HepG2 (cell line): ENCODE results near the gene DENND4B. TPM values are rescaled to one million over a fixed set of nuclear protein-coding genes. Genes with fewer than 3 reads are reported as not detected.
A peak's percentile ranks its signal among the peaks of the same experiment; 100 is the strongest.

Experiments used
- ADNP ChIP-seq: sonication (generic); formaldehyde crosslinking; IDR thresholded peaks from 2 replicates; pipeline ENCODE4 v1.4.0; 2020; ENCODE audit warnings: missing genetic modification reagents
- ATF4 ChIP-seq, 2 experiments: fragments of 450-650 bp in 1 of 2; sonication (generic) in 1 of 2; formaldehyde crosslinking; IDR thresholded peaks; 2 replicates each; pipeline versions ENCODE4 v1.5.0 to v1.8.0; 2020 to 2022; ENCODE audit warnings: mild to moderate bottlenecking in 1 of 2, missing genetic modification reagents in 1 of 2
- GABPA ChIP-seq, 2 experiments: IDR thresholded peaks; 2 replicates each; pipeline ENCODE4 v1.6.1; 2011 to 2016; ENCODE audit warnings: low read depth in 2 of 2, low read length in 1 of 2, missing biosample characterization in 1 of 2, missing genetic modification characterization in 1 of 2
- KLF12 ChIP-seq: sonication (generic); formaldehyde crosslinking; IDR thresholded peaks from 2 replicates; pipeline ENCODE4 v1.4.0; 2020; ENCODE audit warnings: missing genetic modification reagents, borderline replicate concordance
- NFKBIZ ChIP-seq: IDR thresholded peaks from 2 replicates; pipeline ENCODE4 v1.6.1; 2018; ENCODE audit warnings: missing genetic modification reagents, missing compliant biosample characterization
- ZNF33A ChIP-seq: sonication (generic); formaldehyde crosslinking; IDR thresholded peaks from 2 replicates; pipeline ENCODE4 v1.5.1; 2020; ENCODE audit warnings: missing genetic modification reagents, mild to moderate bottlenecking, moderate library complexity, borderline replicate concordance
- ZNF343 ChIP-seq: sonication (generic); formaldehyde crosslinking; IDR thresholded peaks from 2 replicates; pipeline ENCODE4 v1.4.0; 2020; ENCODE audit warnings: mild to moderate bottlenecking, missing genetic modification reagents
- ZNF766 ChIP-seq: sonication (generic); formaldehyde crosslinking; IDR thresholded peaks from 2 replicates; pipeline ENCODE4 v1.5.0; 2020; ENCODE audit warnings: missing genetic modification reagents, borderline replicate concordance
- polyA plus RNA-seq, 8 experiments: library from polyadenylated mRNA; depleted of rRNA in 3 of 8; stranded (reverse) in 7 of 8; unstranded in 1 of 8; fragments of >200 nt; fragmentation: Illumina TruSeq in 4 of 8; extraction: Trizol in 4 of 8; gene quantifications; 2 replicates each; pipeline versions ENCODE4 v1.2.1 to v1.2.3, GENCODE V29; 2011 to 2016; ENCODE audit warnings: low read depth in 4 of 8, missing spikeins in 1 of 8, mixed read lengths in 1 of 8; ENCODE audit not compliant: insufficient read depth in 1 of 8
- total RNA-seq, 5 experiments: library from RNA; depleted of rRNA; stranded (reverse); fragments of >200 nt; fragmentation: Illumina TruSeq; extraction: Trizol; gene quantifications; 2 replicates each; pipeline ENCODE4 v1.2.3, GENCODE V29; 2016; ENCODE audit warnings: low read depth in 1 of 5
- TF ChIP-seq, protein P1 (sequence below): sonication (generic); formaldehyde crosslinking; IDR thresholded peaks from 2 replicates; pipeline ENCODE4 v1.4.0; 2020; ENCODE audit warnings: mild to moderate bottlenecking, low read depth, missing genetic modification reagents
- TF ChIP-seq, protein P2 (sequence below): IDR thresholded peaks from 2 replicates; pipeline ENCODE4 v1.6.1; 2016; ENCODE audit warnings: missing compliant biosample characterization, missing genetic modification reagents, borderline replicate concordance
- TF ChIP-seq, protein P3 (sequence below): sonication (generic); formaldehyde crosslinking; IDR thresholded peaks from 2 replicates; pipeline ENCODE4 v1.5.0; 2020; ENCODE audit warnings: mild to moderate bottlenecking, missing genetic modification reagents
- TF ChIP-seq, protein P4 (sequence below): sonication (generic); formaldehyde crosslinking; IDR thresholded peaks from 2 replicates; pipeline ENCODE4 v1.4.0; 2020; ENCODE audit warnings: mild to moderate bottlenecking, missing genetic modification reagents
- TF ChIP-seq, protein P5 (sequence below): sonication (generic); formaldehyde crosslinking; IDR thresholded peaks from 2 replicates; pipeline ENCODE4 v1.5.1; 2020; ENCODE audit warnings: missing genetic modification reagents, mild to moderate bottlenecking, borderline replicate concordance

DENND4B gene
- total and polyA plus RNA-seq, 2 of the 13 experiments (the other 11 are each of a cell fraction or from before 2014, with no cell fraction given) = 15.1 to 20.3 TPM

- TF ChIP-seq, protein P1, sequence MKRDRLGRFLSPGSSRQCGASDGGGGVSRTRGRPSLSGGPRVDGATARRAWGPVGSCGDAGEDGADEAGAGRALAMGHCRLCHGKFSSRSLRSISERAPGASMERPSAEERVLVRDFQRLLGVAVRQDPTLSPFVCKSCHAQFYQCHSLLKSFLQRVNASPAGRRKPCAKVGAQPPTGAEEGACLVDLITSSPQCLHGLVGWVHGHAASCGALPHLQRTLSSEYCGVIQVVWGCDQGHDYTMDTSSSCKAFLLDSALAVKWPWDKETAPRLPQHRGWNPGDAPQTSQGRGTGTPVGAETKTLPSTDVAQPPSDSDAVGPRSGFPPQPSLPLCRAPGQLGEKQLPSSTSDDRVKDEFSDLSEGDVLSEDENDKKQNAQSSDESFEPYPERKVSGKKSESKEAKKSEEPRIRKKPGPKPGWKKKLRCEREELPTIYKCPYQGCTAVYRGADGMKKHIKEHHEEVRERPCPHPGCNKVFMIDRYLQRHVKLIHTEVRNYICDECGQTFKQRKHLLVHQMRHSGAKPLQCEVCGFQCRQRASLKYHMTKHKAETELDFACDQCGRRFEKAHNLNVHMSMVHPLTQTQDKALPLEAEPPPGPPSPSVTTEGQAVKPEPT (CRISPR knock-in tag) = no peak
- TF ChIP-seq, protein P2, sequence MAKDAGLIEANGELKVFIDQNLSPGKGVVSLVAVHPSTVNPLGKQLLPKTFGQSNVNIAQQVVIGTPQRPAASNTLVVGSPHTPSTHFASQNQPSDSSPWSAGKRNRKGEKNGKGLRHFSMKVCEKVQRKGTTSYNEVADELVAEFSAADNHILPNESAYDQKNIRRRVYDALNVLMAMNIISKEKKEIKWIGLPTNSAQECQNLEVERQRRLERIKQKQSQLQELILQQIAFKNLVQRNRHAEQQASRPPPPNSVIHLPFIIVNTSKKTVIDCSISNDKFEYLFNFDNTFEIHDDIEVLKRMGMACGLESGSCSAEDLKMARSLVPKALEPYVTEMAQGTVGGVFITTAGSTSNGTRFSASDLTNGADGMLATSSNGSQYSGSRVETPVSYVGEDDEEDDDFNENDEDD (CRISPR knock-in tag) = peak; percentile 42; the same call in 1 of the 2 replicates
- TF ChIP-seq, protein P3, sequence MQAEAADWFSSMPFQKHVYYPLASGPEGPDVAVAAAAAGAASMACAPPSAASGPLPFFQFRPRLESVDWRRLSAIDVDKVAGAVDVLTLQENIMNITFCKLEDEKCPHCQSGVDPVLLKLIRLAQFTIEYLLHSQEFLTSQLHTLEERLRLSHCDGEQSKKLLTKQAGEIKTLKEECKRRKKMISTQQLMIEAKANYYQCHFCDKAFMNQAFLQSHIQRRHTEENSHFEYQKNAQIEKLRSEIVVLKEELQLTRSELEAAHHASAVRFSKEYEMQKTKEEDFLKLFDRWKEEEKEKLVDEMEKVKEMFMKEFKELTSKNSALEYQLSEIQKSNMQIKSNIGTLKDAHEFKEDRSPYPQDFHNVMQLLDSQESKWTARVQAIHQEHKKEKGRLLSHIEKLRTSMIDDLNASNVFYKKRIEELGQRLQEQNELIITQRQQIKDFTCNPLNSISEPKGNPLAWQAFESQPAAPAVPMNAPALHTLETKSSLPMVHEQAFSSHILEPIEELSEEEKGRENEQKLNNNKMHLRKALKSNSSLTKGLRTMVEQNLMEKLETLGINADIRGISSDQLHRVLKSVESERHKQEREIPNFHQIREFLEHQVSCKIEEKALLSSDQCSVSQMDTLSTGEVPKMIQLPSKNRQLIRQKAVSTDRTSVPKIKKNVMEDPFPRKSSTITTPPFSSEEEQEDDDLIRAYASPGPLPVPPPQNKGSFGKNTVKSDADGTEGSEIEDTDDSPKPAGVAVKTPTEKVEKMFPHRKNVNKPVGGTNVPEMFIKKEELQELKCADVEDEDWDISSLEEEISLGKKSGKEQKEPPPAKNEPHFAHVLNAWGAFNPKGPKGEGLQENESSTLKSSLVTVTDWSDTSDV (CRISPR knock-in tag) = no peak
- no peak for TF ChIP-seq ZNF766
- no peak for TF ChIP-seq NFKBIZ (CRISPR knock-in tag)
- peak; percentile 52 for TF ChIP-seq GABPA (IDR thresholded peaks at IDR 0.05; ENCODE audit: low read depth, low read length)
- TF ChIP-seq GABPA (CRISPR knock-in tag; IDR thresholded peaks at IDR 0.05; ENCODE audit: low read depth) = peak; percentile 55
- TF ChIP-seq, protein P4, sequence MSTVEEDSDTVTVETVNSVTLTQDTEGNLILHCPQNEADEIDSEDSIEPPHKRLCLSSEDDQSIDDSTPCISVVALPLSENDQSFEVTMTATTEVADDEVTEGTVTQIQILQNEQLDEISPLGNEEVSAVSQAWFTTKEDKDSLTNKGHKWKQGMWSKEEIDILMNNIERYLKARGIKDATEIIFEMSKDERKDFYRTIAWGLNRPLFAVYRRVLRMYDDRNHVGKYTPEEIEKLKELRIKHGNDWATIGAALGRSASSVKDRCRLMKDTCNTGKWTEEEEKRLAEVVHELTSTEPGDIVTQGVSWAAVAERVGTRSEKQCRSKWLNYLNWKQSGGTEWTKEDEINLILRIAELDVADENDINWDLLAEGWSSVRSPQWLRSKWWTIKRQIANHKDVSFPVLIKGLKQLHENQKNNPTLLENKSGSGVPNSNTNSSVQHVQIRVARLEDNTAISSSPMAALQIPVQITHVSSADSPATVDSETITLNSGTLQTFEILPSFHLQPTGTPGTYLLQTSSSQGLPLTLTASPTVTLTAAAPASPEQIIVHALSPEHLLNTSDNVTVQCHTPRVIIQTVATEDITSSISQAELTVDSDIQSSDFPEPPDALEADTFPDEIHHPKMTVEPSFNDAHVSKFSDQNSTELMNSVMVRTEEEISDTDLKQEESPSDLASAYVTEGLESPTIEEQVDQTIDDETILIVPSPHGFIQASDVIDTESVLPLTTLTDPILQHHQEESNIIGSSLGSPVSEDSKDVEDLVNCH (CRISPR knock-in tag) = no peak
- no peak for TF ChIP-seq ATF4 (CRISPR knock-in tag; IDR thresholded peaks at IDR 0.05)
- TF ChIP-seq ZNF343 (CRISPR knock-in tag) = 0 out of 2 replicates have a peak, but pooled peaks have one; percentile 14
- TF ChIP-seq, protein P5, sequence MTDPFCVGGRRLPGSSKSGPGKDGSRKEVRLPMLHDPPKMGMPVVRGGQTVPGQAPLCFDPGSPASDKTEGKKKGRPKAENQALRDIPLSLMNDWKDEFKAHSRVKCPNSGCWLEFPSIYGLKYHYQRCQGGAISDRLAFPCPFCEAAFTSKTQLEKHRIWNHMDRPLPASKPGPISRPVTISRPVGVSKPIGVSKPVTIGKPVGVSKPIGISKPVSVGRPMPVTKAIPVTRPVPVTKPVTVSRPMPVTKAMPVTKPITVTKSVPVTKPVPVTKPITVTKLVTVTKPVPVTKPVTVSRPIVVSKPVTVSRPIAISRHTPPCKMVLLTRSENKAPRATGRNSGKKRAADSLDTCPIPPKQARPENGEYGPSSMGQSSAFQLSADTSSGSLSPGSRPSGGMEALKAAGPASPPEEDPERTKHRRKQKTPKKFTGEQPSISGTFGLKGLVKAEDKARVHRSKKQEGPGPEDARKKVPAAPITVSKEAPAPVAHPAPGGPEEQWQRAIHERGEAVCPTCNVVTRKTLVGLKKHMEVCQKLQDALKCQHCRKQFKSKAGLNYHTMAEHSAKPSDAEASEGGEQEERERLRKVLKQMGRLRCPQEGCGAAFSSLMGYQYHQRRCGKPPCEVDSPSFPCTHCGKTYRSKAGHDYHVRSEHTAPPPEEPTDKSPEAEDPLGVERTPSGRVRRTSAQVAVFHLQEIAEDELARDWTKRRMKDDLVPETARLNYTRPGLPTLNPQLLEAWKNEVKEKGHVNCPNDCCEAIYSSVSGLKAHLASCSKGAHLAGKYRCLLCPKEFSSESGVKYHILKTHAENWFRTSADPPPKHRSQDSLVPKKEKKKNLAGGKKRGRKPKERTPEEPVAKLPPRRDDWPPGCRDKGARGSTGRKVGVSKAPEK = no peak
- TF ChIP-seq ZNF33A (CRISPR knock-in tag) = no peak
- no peak for TF ChIP-seq KLF12 (CRISPR knock-in tag)
- TF ChIP-seq ADNP (CRISPR knock-in tag) = no peak
These were observed 510 bp downstream of the DENND4B start (continued) for GRCh38 chr1:153945795-153946621.
